B cell (primary cell): ENCODE measurements around the gene PSMG4. TPM values are rescaled to one million over a fixed set of nuclear protein-coding genes. Genes with fewer than 3 reads are reported as not detected.

Experiments used
- ATAC-seq: fragments of 200-7000 bp; cut with Tn5 transposase; one replicate; pipeline ENCODE4 v1.10.0; 2021; ENCODE audit warnings: low read depth, mild to moderate bottlenecking, moderate number of reproducible peaks, moderate library complexity
- CTCF ChIA-PET: fragments of 350-600 bp; sonication (Branson Sonifier 250); formaldehyde crosslinking; loops from one replicate; lab custom pipeline; 2021; ENCODE audit warnings: antibody characterized with exemption, inconsistent platforms; lab: Charles Lee
- POLR2A ChIA-PET: fragments of 350-600 bp; sonication (Branson Sonifier 250); formaldehyde crosslinking; loops from one replicate; lab custom pipeline; 2021; ENCODE audit warnings: antibody characterized with exemption; lab: Charles Lee
- DNase-seq: peaks from one replicate; pipeline ENCODE4 v3.0.0; 2013
- H2AFZ ChIP-seq: 2 replicates; pipeline ENCODE4 v1.6.1; 2012; ENCODE audit warnings: mild to moderate bottlenecking, low read depth, low read length; ENCODE audit not compliant: insufficient read depth, poor library complexity, severe bottlenecking
- H3K27ac ChIP-seq, 2 donors: 1 replicate in 1 of 2; 2 replicates in 1 of 2; pipeline ENCODE4 v1.5.1; 2012 to 2013; ENCODE audit warnings: low read length in 2 of 2, mild to moderate bottlenecking in 2 of 2, moderate library complexity in 1 of 2
- H3K27me3 ChIP-seq, 4 experiments: fragments of 200-600 bp in 1 of 4; sonication (generic) in 1 of 4; replicated peaks in 1 of 4; 1 replicate in 2 of 4; 2 replicates in 2 of 4; pipeline versions ENCODE4 v1.6.1 to v1.7.0; 2013 to 2016; ENCODE audit warnings: low read length in 3 of 4, mild to moderate bottlenecking in 2 of 4, mixed read lengths in 1 of 4, moderate library complexity in 1 of 4; ENCODE audit not compliant: insufficient read depth in 4 of 4, control insufficient read depth in 3 of 4; ENCODE audit errors: control extremely low read depth in 1 of 4
- H3K36me3 ChIP-seq, 2 experiments: replicated peaks in 1 of 2; 1 replicate in 1 of 2; 2 replicates in 1 of 2; pipeline versions ENCODE4 v1.6.1 to v1.7.1; 2013; ENCODE audit warnings: low read length in 1 of 2; ENCODE audit not compliant: insufficient read depth in 2 of 2, control insufficient read depth in 1 of 2; ENCODE audit errors: control extremely low read depth in 1 of 2, extremely low read depth in 1 of 2
- H3K4me1 ChIP-seq, 2 donors: fragments of 200-600 bp in 1 of 2; sonication (generic) in 1 of 2; 1 replicate in 1 of 2; 2 replicates in 1 of 2; pipeline versions ENCODE4 v1.5.1 to v1.6.1; 2013 to 2017; ENCODE audit warnings: low read length in 2 of 2; ENCODE audit not compliant: control insufficient read depth in 2 of 2, insufficient read depth in 2 of 2
- H3K4me2 ChIP-seq: replicated peaks from 2 replicates; pipeline ENCODE3; 2012; ENCODE audit warnings: mild to moderate bottlenecking, low read depth, low read length; ENCODE audit not compliant: poor library complexity, severe bottlenecking
- H3K4me3 ChIP-seq, 5 experiments: fragments of 200-600 bp in 1 of 5; sonication (generic) in 1 of 5; 1 replicate in 3 of 5; 2 replicates in 2 of 5; pipeline versions ENCODE4 v1.5.1 to v1.7.0; 2011 to 2016; ENCODE audit warnings: low read length in 4 of 5, mild to moderate bottlenecking in 4 of 5, low read depth in 2 of 5, control low read depth in 1 of 5, moderate library complexity in 1 of 5; ENCODE audit not compliant: insufficient read depth in 1 of 5; ENCODE audit errors: control extremely low read depth in 1 of 5, extremely low read depth in 1 of 5
- H3K79me2 ChIP-seq: fragments of 200-600 bp; sonication (generic); one replicate; pipeline ENCODE4 v1.6.0; 2016; ENCODE audit warnings: low read length; ENCODE audit not compliant: control insufficient read depth, insufficient read depth
- H3K9ac ChIP-seq: fragments of 200-600 bp; sonication (generic); 2 replicates; pipeline ENCODE4 v1.6.1; 2017; ENCODE audit warnings: mild to moderate bottlenecking, low read length, moderate library complexity
- H3K9me3 ChIP-seq, 3 donors: one replicate each; pipeline versions ENCODE4 v1.6.1 to v1.7.1; 2013; ENCODE audit warnings: low read length in 2 of 3; ENCODE audit not compliant: control insufficient read depth in 2 of 3, insufficient read depth in 1 of 3; ENCODE audit errors: control extremely low read depth in 1 of 3
- H4K20me1 ChIP-seq: 2 replicates; pipeline ENCODE4 v1.6.0; 2012; ENCODE audit warnings: mild to moderate bottlenecking, low read length; ENCODE audit not compliant: insufficient read depth, control insufficient read depth, poor library complexity, severe bottlenecking
- H3K27ac Mint-ChIP-seq: one replicate; pipeline ENCODE4 v1.8.0; 2021; ENCODE audit warnings: mixed read lengths
- H3K27me3 Mint-ChIP-seq: one replicate; pipeline ENCODE4 v1.8.0; 2021; ENCODE audit warnings: mixed read lengths
- H3K4me1 Mint-ChIP-seq: one replicate; pipeline ENCODE4 v1.8.0; 2021; ENCODE audit warnings: mixed read lengths
- H3K4me3 Mint-ChIP-seq: one replicate; pipeline ENCODE4 v1.8.0; 2021; ENCODE audit warnings: mixed read lengths
- H3K9me3 Mint-ChIP-seq: one replicate; pipeline ENCODE4 v1.8.0; 2022; ENCODE audit warnings: mixed read lengths; ENCODE audit not compliant: insufficient read depth
- CTCF ChIP-seq: fragments of 200-600 bp; IDR thresholded peaks from one replicate; pipeline ENCODE4 v1.8.0; 2022; ENCODE audit warnings: antibody characterized with exemption, mild to moderate bottlenecking
- EZH2 ChIP-seq: IDR thresholded peaks from 2 replicates; pipeline ENCODE4 v1.6.1; 2012; ENCODE audit warnings: borderline replicate concordance, low read depth, mild to moderate bottlenecking, moderate library complexity, low read length; ENCODE audit not compliant: insufficient read depth, poor library complexity, severe bottlenecking
- WGBS: methylation state at CpG from one replicate; pipeline ENCODE4 v1.1.5; 2013; ENCODE audit warnings: missing lambda C conversion rate; ENCODE audit not compliant: insufficient coverage; 5-methylcytosine and 5-hydroxymethylcytosine counted together
- intact Hi-C: fragments of 100-400 bp; cut with micrococcal nuclease; formaldehyde crosslinking; loops from one replicate; pipeline ENCODE4 v1.10.0; 2022
- polyA plus RNA-seq: library from polyadenylated mRNA; depleted of rRNA; stranded (reverse); fragments of >200 nt; gene quantifications from 2 replicates; pipeline ENCODE4 v1.2.3, GENCODE V29; 2012
- total RNA-seq, 2 donors: library from RNA; stranded (reverse); fragments of 120-200 nt in 1 of 2; gene quantifications; 1 replicate in 1 of 2; 2 replicates in 1 of 2; pipeline versions ENCODE4 v1.2.3 to v1.2.4, GENCODE V29; 2013 to 2022

The PSMG4 gene
- total and polyA plus RNA-seq, 2 donors (not counting 1 experiment from before 2014, with no cell fraction given), result 31.9 to 42.4 TPM

DNA sequence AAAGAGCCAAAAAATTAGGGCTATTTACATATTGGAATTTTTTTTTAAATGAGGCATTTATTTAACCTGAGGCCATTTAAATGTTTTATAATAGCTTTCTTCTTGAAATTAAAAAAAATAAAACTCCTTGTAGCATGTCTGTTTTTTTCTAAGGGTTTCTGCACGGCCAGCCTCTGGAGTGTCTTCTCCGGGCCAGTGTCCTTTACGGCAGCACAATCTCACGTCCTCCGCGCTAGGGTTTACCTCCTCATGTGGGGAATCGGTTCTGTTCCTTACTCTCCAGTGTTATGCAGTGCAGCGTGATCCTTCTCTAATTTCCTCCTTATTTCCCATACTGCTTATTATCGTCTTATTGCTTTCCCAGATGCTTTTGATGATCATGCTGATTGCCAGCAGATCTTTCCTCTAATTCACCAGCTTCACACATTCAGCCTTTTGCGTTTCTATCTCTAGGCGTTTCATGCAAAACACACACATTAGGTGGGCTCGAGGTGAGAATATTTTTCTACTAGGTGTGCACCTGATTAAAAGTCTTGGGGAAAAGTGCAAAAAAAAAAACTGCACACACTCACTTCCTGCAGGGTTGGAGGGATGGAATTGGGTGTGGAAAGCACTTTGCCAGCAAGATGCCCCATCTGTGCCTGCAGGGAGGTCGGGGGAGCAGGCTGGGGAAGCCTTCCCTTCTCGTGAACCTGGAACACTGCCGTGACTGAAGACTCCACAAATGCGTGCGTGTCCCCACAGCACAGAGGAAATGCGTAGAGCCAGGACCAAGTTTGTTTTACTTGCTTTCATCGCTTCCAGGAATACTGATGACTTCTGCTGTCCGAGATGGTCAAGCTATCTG is 56.1 kb downstream of the PSMG4 start:
- intact Hi-C loops, result no loop called here
- peaks cover 34% of the 10 kb centered on the region for H3K27me3 Mint-ChIP-seq
- H3K4me3 Mint-ChIP-seq, result no peak overlapping the region
- ATAC-seq, result no peak
- no peak overlapping the region for H3K4me2 ChIP-seq
- H3K4me3 ChIP-seq, result no peak overlapping the region
- H4K20me1 ChIP-seq, result no peaks in the 10 kb centered on the region
- H3K4me1 Mint-ChIP-seq, result peaks cover 9% of the 10 kb centered on the region
- ChIA-PET POLR2A (no interaction called here), CTCF (no interaction called here)
- H3K9me3 Mint-ChIP-seq, result no peaks in the 10 kb centered on the region
- H3K27ac Mint-ChIP-seq, result no peak overlapping the region
- H3K36me3 ChIP-seq, result no peaks in the 10 kb centered on the region
- H3K27me3 ChIP-seq, result peaks cover 0 to 11% (median under 1%) of the 10 kb centered on the region in 4 experiments
- 95% methylated on average over 17 of the region's 20 CpGs for WGBS
- H3K9me3 ChIP-seq, result peaks cover 0 to 2% (median 0%) of the 10 kb centered on the region in 3 donors
- no peak for TF ChIP-seq CTCF
- no peak for TF ChIP-seq EZH2
- H3K4me1 ChIP-seq, result peaks cover 4 to 7% of the 10 kb centered on the region in 2 donors
- H3K9ac ChIP-seq, result no peak overlapping the region
- no peak overlapping the region for H2AFZ ChIP-seq
- no peak for DNase-seq
- H3K27ac ChIP-seq, result no peak overlapping the region
- H3K79me2 ChIP-seq, result no peaks in the 10 kb centered on the region

GRCh38 chr6:3315841-3316240 is 57.1 kb downstream of the PSMG4 start:
- DNase-seq (no peak), ATAC-seq (no peak)
- Histone ChIP-seq H3K4me2 (no peak overlapping the region), H2AFZ (no peak overlapping the region), H3K27ac (no peak overlapping the region), H4K20me1 (no peaks in the 10 kb centered on the region), H3K36me3 (no peaks in the 10 kb centered on the region), H3K9ac (no peak overlapping the region), H3K9me3 (peaks cover 0 to 2% (median 0%) of the 10 kb centered on the region in 3 donors), H3K4me3 (no peak overlapping the region), H3K79me2 (no peaks in the 10 kb centered on the region), H3K4me1 (peaks cover 4 to 7% of the 10 kb centered on the region in 2 donors), H3K27me3 (peaks cover 0 to 11% (median 1%) of the 10 kb centered on the region in 4 experiments)
- intact Hi-C loops, result no loop called here
- Mint-ChIP-seq H3K9me3 (no peaks in the 10 kb centered on the region), H3K27ac (no peak overlapping the region), H3K27me3 (peaks cover 41% of the 10 kb centered on the region), H3K4me3 (no peak overlapping the region), H3K4me1 (peaks cover 9% of the 10 kb centered on the region)
- 90% methylated on average over 6 of the region's 8 CpGs for WGBS
- POLR2A ChIA-PET, result no interaction called here
- CTCF ChIA-PET, result no interaction called here
- TF ChIP-seq CTCF (no peak), EZH2 (no peak)
